GM19467 (cell line): ENCODE results near the gene NUAK1.

Experiments used
- ATAC-seq: cut with Tn5 transposase; IDR thresholded peaks from one replicate; pipeline ENCODE4 v1.9.1; 2021; ENCODE audit warnings: mild to moderate bottlenecking, moderate library complexity; ENCODE audit not compliant: unreplicated experiment

Gene NUAK1

GRCh38 chr12:106132175-106133135 is 6.3 kb downstream of the NUAK1 start:
- ATAC-seq, result no peak

- ATAC-seq, result no peak
Observed at GRCh38 chr12:106131676-106132075, 7.1 kb downstream of the NUAK1 start.

GRCh38 chr12:106130474-106131113 is 8.2 kb downstream of the NUAK1 start:
- no peak for ATAC-seq

DNA sequence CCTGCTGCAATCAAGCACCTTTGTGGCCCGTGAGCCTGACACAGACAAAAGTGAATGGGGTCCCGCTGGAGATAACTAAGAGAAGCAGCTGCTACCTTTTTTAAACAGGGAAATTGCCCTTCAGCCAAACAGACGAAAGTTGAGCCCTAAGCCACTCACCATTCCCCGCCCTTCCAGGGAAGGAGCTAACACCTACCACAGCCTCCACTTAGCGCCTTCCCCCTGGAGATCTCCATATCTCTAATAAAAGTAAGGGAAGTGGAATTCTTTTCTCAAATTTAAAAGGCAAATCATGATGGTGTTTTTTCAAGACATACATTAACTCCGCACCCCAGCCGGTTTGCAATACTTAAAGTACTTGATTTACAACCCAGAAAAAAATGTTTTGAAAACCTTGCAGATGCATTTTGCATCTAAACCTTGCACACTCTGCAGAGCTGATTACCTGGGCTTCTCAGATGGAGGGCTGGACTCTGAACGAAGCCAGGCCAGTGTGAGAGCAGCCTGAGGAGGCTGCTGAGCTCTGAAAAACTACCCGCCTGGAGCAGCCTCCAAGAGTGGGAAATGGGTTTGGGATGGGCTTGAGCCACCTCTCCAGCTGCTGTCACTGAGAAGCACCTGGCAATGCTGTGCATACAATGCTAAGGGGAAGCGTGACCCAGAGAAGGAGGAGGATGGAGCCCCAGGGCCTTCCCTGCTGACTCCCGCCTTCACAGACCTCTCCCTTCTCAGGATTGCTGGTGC is 10.0 kb downstream of the NUAK1 start:
- ATAC-seq, result no peak

DNA sequence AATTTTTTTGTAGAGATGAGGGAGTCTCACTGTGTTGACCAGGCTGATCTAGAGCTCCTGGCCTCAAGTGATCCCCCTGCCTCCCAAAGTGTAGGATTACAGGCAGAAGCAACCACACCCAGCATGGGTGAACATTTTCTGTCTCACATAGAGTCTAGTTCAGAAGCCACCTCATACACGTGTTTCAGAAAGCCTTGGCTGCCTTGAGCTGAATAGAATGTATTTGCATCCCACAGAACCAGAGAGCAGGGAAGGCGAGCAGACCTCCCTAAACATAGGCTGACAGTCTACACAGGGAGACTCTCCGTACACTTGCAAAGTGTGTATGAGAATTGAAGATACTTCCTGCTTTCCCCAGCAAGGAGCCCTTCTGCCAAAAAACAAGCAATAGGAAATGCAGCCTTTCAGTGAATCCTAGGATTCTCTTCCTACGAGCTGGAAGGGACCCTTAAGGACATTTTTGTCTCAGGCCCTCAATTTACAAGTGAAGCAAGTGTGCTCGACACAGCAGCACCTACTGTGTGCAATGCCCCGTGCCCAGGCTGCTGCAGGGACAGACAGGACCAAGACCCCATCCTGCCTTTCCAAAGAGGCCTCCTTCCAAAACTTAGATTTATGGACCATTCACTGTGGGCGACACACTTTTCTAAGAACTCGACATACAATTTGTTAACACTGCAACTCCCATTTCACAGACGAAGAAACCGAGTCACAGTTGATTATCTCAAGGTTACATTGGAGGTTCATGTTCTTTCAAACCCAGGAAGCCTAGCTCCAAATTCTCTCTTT is 11.2 kb downstream of the NUAK1 start:
- no peak for ATAC-seq

DNA sequence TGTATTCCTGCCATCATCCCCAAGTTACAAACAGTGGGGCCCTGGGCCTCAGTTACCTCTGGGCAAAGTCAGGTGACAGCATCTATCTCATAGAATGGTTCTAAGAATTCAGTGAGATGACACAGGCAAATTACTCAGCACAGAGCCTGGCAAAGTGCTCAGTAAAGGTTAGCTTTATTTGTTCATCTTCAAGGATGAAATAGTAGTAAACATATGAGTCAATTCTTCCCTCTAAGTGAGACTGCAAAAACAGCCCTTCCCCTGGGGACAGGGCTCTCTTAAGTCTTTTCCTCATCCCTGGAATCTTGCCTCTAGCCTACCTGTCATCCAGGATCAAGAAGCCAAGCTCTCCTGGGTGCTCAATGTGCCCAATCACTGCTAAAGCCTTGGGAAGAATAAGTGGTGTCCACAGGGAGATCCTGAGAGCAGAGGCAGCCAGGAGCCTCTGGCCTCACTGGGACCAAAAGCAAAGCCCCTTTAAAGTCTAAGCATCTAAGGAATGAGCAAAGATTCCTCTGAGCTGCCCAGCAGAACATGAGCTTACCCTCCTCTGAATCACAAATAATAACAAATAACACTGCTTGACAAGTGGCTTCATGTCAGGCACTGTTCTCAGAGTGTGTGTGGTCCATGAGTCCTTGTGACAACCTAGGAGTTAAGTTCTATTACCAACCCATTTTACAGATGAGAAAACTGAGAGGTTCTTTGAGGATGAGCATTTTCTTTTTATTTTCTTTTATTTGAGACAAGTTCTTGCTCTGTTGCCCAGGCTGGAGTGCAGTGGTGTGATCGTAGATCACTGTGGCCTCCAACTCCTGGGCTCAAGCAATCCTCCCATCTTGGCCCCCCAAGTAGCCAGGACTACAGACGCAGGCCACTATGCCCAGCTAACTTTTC is 12.1 kb downstream of the NUAK1 start:
- no peak for ATAC-seq

DNA sequence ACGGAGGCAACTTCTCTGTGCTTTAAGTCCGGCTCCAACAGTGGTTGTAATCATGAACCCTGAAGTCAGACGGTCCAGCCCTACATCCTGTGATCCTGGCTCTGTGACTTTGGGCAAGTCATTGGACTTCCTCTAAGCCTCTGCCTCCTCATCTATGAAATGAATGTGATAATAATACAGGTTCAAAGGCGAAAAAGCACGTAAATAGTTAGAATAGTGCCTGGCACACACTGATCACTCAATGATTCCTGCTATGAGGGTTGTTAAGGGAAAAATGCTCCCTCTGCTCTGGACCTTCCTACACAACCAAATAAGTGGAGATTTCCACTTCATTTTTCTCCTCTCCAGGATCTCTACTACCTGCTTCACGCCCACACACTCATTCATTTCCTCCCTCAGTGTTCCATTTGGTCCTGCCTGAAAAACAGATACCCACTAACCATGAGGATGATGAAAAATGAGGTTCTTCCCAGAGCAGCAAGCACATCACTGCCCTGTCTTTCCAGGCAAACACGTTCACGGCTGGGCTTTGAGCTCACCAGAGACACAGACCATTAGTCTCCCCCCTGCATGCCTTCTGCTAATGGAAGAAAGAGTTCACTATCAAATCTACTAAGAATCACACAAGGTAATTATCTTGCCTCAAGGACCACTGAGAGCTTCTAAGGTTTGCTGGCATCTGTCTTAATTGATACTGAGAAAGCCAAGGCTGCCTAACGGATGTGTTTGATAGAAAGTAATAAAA is 13.2 kb downstream of the NUAK1 start:
- no peak for ATAC-seq

GRCh38 chr12:106123551-106124081 is 15.1 kb downstream of the NUAK1 start:
- ATAC-seq, result no peak

DNA sequence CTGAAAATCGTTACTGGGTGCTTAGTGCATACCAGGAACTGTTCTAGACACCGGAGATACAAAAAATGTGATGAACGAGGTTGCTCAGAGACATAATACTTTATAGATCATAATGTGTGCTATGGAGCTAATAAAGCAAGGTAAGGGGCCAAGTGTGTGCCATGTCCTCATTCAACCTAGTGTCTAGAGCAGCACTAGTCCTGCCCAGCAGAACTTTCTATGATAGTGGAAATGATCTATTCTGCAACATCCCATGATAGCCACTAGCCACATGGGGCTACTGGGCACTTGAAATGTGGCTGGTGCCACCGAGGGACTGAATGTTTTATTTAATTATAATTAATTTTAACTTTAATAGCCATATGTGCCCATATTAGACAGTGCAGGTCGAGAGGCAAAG is 15.6 kb downstream of the NUAK1 start:
- no peak for ATAC-seq

- no peak for ATAC-seq
Observed at GRCh38 chr12:106122004-106122403, 16.8 kb downstream of the NUAK1 start.

DNA sequence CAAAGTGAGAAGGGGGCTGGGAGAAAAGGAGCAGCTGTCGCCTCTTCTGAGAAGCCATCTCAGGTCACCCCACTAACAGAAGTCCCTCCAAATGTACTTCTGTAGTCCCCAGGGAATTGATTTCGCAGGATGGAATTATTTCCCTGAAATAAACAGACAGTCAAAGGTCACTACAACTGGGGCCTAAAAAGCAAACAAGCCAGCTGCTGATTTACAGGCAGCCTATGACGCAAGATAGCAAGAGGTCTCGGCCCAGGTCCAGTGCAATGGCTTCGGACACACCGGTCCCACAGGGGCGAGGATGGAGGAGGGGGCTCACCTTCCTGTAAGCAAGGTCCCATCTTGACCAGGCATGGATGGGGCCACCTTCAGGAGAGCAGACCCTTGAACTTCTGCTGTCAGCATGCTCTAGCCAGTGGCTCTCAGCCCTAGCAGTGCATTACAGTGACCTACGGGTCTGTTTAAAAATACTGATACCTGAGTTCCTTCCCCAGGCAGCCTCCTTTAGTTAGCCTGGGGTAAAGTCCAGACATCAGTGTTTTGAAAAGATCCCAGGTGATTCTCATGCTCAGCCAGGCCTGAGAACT is 18.1 kb downstream of the NUAK1 start:
- ATAC-seq, result no peak

DNA sequence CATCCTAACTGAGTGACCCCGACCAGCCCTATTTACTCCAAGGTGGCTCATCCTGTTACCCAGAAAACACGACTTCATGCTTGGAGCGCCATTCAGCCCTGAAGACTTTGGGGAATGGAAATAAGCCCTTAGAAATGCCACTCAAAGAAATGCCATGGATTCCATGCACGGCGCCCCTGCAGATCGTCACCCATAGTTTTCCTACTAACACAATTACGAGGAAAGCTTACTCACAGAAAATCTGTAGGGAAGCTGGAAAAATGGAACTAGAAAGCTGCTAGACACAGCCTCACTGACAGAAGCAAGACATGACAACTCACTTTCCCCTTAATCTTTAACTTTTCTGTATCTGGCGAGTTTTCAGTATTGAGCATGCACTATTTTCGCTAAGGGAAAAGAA is 19.5 kb downstream of the NUAK1 start:
- ATAC-seq, result no peak

DNA sequence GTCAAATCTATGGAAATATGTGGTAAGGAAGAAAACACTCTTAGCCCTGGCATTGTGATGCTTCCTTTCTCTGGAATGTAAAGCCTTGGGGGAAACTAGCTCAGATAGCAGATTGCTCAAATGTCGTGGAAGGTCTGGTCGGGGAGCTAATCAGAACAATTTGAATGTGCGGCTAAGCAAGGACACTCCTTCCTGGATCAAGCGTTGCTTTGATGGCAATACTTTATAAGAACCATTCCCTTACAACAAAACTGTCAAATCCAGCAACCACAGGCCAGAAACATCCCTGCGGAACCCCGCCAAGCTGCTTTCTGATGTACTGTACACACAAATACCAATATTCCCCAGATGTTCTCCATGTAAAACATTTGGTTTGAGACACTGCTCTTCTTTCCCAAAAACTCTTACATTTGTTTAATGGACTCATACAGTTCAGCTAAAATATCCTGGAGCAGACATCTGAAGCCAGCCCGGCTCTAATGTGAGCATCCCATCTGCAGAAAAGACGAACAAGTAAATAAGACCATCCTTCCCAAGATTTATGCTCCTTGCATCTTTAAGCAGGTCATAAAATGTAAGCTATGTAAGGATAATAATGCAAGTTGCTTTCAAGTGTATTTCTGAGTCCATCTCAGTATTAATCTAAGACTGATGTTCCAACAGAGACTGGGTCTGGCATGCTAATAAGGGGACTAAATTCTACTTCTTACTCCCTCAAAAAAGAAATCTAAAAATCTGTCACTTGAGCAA is 20.2 kb downstream of the NUAK1 start:
- ATAC-seq, result no peak

DNA sequence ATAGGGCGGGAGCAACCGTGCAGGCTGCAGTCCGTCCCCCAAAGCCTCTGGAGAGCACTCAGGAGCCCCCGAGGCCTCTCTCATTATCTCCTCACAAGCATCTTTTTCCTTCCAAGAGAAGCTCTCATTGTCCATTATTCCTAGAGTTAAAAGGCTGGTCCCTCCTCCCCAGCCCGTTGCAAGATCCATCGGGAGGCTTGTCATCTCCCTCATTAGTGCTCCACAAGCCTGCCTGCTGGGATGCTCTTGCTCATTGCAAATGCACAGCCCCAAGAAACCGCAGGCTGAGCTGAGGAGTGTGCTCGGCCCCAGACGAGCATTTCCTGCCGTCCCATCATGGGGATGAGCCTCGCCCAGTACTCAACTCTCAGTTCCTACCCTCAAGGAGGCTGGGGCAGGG is 23.3 kb downstream of the NUAK1 start:
- no peak for ATAC-seq

GRCh38 chr12:106114447-106115068 is 24.2 kb downstream of the NUAK1 start:
- ATAC-seq, result no peak

GRCh38 chr12:106113824-106114446 is 24.8 kb downstream of the NUAK1 start:
- no peak for ATAC-seq

DNA sequence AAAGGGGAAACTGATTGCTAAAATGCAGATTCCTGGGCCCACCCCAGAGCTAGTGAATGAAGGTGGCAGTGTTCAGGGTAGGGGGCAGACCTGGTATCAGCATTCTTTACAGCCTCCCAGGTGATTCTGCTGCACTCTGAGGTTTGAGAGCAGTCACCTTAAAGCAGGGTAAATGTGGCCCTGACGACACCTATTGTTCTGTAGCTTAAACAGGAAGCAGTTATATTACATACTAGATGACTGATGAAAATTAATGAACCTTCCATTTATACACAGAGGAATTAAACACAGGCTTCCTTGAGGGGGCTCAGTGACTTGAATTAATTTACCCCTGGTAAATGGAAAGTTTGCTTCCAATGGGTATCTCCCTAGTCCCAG is 25.3 kb downstream of the NUAK1 start:
- no peak for ATAC-seq
